Lower leg skin (tissue), 4 donors: Measurements from ENCODE around the gene PLA2G2A. TPM values are rescaled to one million over a fixed set of nuclear protein-coding genes. Genes with fewer than 3 reads are reported as not detected.

Experiments used
- DNase-seq, 2 donors: peaks; one replicate each; pipeline ENCODE4 v3.0.0-alpha.2; 2019; ENCODE audit warnings: low spot score in 2 of 2
- H3K4me3 ChIP-seq: fragments of 200-600 bp; sonication (generic); 2 replicates; pipeline ENCODE4 v1.5.1; 2017; ENCODE audit warnings: mild to moderate bottlenecking, low read depth; ENCODE audit not compliant: poor library complexity, severe bottlenecking
- POLR2A ChIP-seq, 2 donors: fragments of 450-650 bp; IDR thresholded peaks; one replicate each; pipeline ENCODE4 v1.6.1; 2016 to 2017; ENCODE audit warnings: antibody characterized with exemption in 2 of 2, mild to moderate bottlenecking in 1 of 2, moderate library complexity in 1 of 2
- WGBS, 2 donors: methylation state at CpG; one replicate each; pipeline ENCODE4 v1.1.5; 2018; 5-methylcytosine and 5-hydroxymethylcytosine counted together
- intact Hi-C: fragments of 100-400 bp; cut with DNase I; formaldehyde crosslinking; loops from one replicate; pipeline ENCODE4 v1.15.0; 2023; ENCODE audit warnings: low total_unique reads
- total RNA-seq, 4 donors: library from RNA; depleted of rRNA; stranded (reverse); fragments of >200 nt; gene quantifications; one replicate each; pipeline ENCODE4 v1.1.0, GENCODE V29; 2016
- TF ChIP-seq, protein P1 (sequence below), 3 donors: fragments of 450-650 bp; IDR thresholded peaks; one replicate each; pipeline ENCODE4 v1.5.1; 2016; ENCODE audit warnings: antibody characterized with exemption in 3 of 3, mild to moderate bottlenecking in 3 of 3, moderate library complexity in 2 of 3

Gene PLA2G2A
- total RNA-seq, 4 donors from 2014 or later = 6.0 to 14.0 (median 10.3) TPM

DNA sequence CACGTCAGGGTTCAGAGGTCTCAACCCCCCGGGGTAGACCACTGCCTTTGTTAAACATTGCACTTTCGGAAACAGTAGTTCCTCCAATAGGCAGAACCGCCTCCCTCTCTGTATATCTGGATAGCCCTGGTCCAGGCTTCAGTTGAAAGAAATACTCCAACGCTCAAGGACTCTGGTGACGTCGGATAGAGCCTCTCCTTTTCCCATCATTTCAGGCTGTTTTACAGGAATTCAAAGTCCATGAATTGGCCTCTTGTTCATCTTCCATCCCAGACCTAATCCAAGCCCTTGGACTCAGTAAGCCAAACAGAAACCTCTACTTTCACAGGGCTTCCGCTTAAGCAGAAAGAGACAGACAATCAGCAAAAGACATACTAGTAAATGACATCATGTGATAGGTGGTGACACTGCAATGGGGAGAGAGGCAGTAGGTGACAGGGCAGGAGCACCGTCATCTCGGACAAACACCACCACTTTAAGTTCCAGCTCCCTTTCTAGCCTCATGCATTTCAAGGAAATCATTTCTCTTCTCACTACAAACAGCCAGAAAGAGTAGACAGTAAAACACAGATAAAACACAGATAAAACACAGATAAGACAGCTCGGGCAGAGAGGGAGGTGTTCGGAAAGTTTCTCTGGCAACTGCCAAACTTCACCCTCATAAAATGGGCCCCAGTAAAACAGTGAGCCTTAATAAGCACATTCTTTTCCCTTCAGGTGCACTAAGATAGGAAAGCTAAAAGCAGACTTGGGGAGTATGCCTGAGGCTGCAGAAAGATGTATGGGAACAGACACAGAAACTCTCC is 2.3 kb upstream of the PLA2G2A start:
- no peak for DNase-seq
- TF ChIP-seq, protein P1, sequence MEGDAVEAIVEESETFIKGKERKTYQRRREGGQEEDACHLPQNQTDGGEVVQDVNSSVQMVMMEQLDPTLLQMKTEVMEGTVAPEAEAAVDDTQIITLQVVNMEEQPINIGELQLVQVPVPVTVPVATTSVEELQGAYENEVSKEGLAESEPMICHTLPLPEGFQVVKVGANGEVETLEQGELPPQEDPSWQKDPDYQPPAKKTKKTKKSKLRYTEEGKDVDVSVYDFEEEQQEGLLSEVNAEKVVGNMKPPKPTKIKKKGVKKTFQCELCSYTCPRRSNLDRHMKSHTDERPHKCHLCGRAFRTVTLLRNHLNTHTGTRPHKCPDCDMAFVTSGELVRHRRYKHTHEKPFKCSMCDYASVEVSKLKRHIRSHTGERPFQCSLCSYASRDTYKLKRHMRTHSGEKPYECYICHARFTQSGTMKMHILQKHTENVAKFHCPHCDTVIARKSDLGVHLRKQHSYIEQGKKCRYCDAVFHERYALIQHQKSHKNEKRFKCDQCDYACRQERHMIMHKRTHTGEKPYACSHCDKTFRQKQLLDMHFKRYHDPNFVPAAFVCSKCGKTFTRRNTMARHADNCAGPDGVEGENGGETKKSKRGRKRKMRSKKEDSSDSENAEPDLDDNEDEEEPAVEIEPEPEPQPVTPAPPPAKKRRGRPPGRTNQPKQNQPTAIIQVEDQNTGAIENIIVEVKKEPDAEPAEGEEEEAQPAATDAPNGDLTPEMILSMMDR (IDR thresholded peaks at IDR 0.05) = no peak
- TF ChIP-seq POLR2A (IDR thresholded peaks at IDR 0.05) = no peak
- no peak overlapping the region for H3K4me3 ChIP-seq
- intact Hi-C loops = no loop called here
- 58% methylated on average over 12 of the region's 12 CpGs for WGBS, 2 donors

DNA sequence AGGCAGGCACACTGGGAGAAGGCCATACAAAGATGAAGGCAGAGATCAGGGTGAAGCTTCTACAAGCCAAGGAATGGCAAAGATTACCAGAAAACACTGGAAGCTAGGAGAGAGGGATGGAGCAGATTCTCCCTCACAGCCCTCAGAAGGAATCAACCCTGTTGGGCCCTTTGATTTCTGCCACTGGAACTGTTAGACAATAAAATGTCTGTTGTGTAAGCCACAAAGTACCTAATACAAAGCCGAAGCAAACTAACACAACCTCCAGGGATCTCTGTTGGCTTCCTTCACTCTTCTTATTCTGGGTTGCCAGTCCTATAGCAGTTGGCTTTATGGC is 1.7 kb upstream of the PLA2G2A start:
- TF ChIP-seq, protein P1 (IDR thresholded peaks at IDR 0.05) = no peak
- no peak for TF ChIP-seq POLR2A (IDR thresholded peaks at IDR 0.05)
- WGBS, 2 donors = 62 to 71% methylated on average over 1 of the region's 1 CpG
- H3K4me3 ChIP-seq = no peak overlapping the region
- no peak for DNase-seq
- intact Hi-C loops = no loop called here

DNA sequence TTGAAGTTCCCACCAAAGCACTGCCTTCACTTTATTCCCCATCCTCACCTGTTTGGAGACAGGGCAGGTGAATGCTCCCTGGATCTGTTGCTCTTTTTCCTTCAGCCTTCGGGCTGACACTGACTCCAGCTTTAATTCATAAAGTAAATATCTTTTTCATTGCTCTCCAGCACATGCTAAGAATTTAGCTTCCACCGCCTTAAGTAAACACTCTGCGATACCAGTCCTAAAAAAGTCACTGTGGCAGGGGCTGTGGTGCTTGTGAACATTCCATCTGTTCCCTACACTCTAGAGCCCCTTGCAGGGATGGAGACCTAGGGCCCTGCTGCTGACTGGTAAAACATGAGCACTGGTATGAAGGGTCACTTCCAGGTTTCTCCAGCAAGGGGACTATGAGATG is 896 bp upstream of the PLA2G2A start:
- H3K4me3 ChIP-seq = no peak overlapping the region
- DNase-seq = no peak
- intact Hi-C loops = no loop called here
- TF ChIP-seq, protein P1 (IDR thresholded peaks at IDR 0.05) = no peak
- TF ChIP-seq POLR2A (IDR thresholded peaks at IDR 0.05) = no peak
- WGBS, 2 donors = 94 to 98% methylated on average over 3 of the region's 3 CpGs

DNA sequence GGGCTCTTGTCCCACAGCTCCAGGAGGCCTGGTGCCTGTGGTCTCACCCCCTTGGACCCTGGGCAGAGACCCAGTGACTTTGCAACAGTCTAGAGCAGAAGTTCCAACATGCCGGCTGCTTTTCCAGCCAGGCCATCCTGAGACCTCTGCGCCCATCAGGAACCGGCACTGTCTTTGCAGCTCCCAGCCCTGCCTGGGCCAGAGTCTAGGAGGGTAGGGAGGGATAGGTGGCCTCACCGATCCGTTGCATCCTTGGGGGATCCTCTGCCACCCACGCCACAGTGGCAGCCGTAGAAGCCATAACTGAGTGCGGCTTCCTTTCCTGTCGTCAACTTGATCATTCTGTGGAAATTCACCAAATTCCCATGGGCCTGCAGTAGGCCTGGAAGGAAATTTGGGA is 1.3 kb downstream of the PLA2G2A start:
- intact Hi-C loops = no loop called here
- TF ChIP-seq, protein P1 (IDR thresholded peaks at IDR 0.05) = no peak
- TF ChIP-seq POLR2A (IDR thresholded peaks at IDR 0.05) = no peak
- 80 to 95% methylated on average over 9 of the region's 9 CpGs for WGBS, 2 donors

DNA sequence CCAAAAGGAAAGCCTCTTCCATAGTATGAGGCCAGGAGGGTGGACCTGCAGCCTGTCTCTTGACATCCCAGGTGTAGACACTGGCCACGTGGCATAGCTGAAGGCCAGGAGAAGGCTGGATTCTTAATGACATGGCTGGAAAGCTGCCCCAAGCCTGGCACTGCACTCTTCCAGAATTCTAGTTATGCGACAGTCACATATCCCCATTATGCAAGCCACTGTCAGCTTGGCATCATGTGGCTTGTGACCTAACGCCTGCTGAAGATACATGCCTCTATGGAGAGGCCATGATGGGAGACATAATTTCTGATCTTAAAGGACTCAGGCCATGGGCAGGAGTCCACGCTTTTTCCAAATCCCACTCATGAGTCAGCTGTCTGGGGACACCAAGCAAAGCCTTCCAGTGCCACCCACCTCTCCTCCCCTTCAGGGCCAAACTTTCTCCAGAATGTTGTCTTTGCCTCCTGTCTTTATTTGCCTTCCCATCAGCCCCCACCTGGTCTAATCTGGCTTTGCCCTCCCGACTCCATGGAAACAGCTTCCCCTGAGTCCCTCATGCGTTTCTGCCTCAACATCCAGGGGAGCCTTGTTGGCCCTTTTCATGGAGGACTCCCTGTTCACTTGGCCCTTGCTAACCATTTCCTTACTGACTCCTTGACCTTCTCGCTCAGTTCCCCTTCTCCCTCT is 3.0 kb downstream of the PLA2G2A start:
- intact Hi-C loops = no loop called here
- H3K4me3 ChIP-seq = no peak overlapping the region
- no peak for DNase-seq
- TF ChIP-seq POLR2A (IDR thresholded peaks at IDR 0.05) = no peak
- TF ChIP-seq, protein P1 (IDR thresholded peaks at IDR 0.05) = no peak
- 81 to 82% methylated on average over 7 of the region's 7 CpGs for WGBS, 2 donors

More for the DNA sequence above, 1.3 kb downstream of the PLA2G2A start:
- no peak for DNase-seq
- no peak overlapping the region for H3K4me3 ChIP-seq
